Thoracic aorta (tissue), 2 donors: Measurements from ENCODE around the gene NIPA2. TPM values are rescaled to one million over a fixed set of nuclear protein-coding genes. Genes with fewer than 3 reads are reported as not detected.

Experiments used
- ATAC-seq: fragments of 150-250 bp; one replicate; pipeline ENCODE4 v1.8.0; 2017; ENCODE audit warnings: low read depth; ENCODE audit not compliant: insufficient number of reproducible peaks, low FRiP score
- DNase-seq: peaks from one replicate; pipeline ENCODE4 v3.0.0-alpha.2; 2020; ENCODE audit warnings: low spot score
- H3K27ac ChIP-seq, 2 donors: fragments of 200-600 bp; sonication (generic); 1 replicate in 1 of 2; 2 replicates in 1 of 2; pipeline ENCODE4 v1.5.1; 2016; ENCODE audit warnings: mild to moderate bottlenecking in 2 of 2, moderate library complexity in 2 of 2
- H3K27me3 ChIP-seq: fragments of 200-600 bp; sonication (generic); replicated peaks from 2 replicates; pipeline ENCODE4 v1.6.0; 2016; ENCODE audit warnings: mild to moderate bottlenecking; ENCODE audit not compliant: insufficient read depth
- H3K36me3 ChIP-seq: fragments of 200-600 bp; sonication (generic); one replicate; pipeline ENCODE4 v1.5.1; 2016
- H3K4me1 ChIP-seq, 2 donors: fragments of 200-600 bp; sonication (generic); 1 replicate in 1 of 2; 2 replicates in 1 of 2; pipeline versions ENCODE4 v1.5.1 to v1.6.0; 2016; ENCODE audit warnings: low read depth in 2 of 2, mild to moderate bottlenecking in 1 of 2; ENCODE audit not compliant: control insufficient read depth in 1 of 2
- H3K4me3 ChIP-seq: fragments of 200-600 bp; sonication (generic); 2 replicates; pipeline ENCODE4 v1.5.1; 2016; ENCODE audit warnings: mild to moderate bottlenecking
- H3K9me3 ChIP-seq: fragments of 200-600 bp; sonication (generic); 2 replicates; pipeline ENCODE4 v1.5.1; 2016
- total RNA-seq, 2 donors: library from RNA; depleted of rRNA; stranded (reverse); fragments of >200 nt; gene quantifications; one replicate each; pipeline versions ENCODE4 v1.1.0 to v1.2.3, GENCODE V29; 2016
- TF ChIP-seq, protein P1 (sequence below): fragments of 200-600 bp; sonication (generic); IDR thresholded peaks from one replicate; pipeline ENCODE4 v1.5.1; 2019; ENCODE audit warnings: antibody characterized with exemption

Gene NIPA2
- total RNA-seq, 2 donors from 2014 or later, result 40.5 to 42.1 TPM

DNA sequence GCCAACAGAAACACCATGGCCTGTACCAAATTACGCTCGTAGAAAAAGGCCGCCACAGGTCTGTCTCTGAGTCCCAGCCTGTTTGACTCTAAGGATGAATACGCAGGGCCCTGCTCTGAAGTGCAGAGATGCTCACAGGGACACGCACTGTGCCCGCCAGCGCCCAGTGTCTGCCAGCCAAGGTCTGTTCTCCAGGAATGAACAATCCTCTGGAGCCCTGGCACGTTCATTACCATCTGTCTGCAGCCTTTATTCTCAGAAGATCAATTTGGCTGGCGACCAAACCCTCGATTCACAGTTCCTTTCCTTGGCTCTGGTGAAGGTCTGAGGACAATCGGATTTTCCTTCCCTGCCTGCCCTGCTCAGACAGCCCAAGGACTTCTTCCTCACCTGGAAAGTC is 66.3 kb downstream of the NIPA2 start:
- Histone ChIP-seq H3K36me3 (peaks cover 73% of the 10 kb centered on the region), H3K4me1 (no peaks in the 10 kb centered on the region), H3K4me3 (no peak overlapping the region), H3K9me3 (no peaks in the 10 kb centered on the region), H3K27me3 (no peaks in the 10 kb centered on the region), H3K27ac (no peak overlapping the region)
- ATAC-seq (no peak), DNase-seq (no peak)
- TF ChIP-seq, protein P1, sequence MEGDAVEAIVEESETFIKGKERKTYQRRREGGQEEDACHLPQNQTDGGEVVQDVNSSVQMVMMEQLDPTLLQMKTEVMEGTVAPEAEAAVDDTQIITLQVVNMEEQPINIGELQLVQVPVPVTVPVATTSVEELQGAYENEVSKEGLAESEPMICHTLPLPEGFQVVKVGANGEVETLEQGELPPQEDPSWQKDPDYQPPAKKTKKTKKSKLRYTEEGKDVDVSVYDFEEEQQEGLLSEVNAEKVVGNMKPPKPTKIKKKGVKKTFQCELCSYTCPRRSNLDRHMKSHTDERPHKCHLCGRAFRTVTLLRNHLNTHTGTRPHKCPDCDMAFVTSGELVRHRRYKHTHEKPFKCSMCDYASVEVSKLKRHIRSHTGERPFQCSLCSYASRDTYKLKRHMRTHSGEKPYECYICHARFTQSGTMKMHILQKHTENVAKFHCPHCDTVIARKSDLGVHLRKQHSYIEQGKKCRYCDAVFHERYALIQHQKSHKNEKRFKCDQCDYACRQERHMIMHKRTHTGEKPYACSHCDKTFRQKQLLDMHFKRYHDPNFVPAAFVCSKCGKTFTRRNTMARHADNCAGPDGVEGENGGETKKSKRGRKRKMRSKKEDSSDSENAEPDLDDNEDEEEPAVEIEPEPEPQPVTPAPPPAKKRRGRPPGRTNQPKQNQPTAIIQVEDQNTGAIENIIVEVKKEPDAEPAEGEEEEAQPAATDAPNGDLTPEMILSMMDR, result no peak

DNA sequence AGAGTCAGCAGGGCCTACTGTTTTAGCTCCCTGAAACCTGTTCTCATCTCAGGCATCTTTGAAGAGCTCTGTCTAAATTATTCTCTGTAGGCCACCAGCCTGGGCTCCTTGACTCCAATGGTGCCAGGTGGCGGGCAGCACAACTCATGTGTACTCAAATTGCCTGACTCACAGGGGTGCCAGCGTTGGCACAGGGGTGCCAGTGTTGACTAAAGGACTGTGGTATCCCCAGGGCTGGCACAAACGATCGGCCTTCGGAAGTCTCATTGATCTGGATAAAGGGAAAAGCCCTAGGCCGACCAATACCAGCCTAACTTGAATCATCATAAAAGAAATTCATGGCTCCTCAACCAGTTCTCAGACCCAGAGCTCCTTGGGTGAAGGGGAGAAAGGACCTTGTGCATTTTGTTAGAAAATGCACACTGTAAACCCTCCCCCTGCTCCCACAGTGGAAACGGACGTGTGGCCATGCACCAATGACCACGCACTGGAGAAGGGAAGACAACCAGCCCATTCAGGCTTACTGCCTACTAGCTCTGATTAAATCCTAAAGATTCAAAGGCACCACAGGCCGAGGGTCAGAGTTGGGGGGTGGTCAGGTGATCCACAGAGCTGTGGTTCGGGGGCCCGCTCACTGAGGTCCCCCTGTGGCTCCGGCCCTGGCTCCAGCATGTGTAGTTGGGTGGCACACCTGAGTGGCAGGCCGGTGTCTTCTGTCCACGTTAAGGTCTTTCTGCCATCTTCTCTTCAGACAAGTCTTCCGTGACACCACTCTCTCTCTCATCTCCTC is 68.9 kb downstream of the NIPA2 start:
- H3K4me1 ChIP-seq, result no peaks in the 10 kb centered on the region
- H3K9me3 ChIP-seq, result no peaks in the 10 kb centered on the region
- peaks cover 77% of the 10 kb centered on the region for H3K36me3 ChIP-seq
- ATAC-seq (no peak), DNase-seq (no peak)
- H3K4me3 ChIP-seq, result no peak overlapping the region
- no peaks in the 10 kb centered on the region for H3K27me3 ChIP-seq
- TF ChIP-seq, protein P1, result no peak
- H3K27ac ChIP-seq, result no peak overlapping the region

DNA sequence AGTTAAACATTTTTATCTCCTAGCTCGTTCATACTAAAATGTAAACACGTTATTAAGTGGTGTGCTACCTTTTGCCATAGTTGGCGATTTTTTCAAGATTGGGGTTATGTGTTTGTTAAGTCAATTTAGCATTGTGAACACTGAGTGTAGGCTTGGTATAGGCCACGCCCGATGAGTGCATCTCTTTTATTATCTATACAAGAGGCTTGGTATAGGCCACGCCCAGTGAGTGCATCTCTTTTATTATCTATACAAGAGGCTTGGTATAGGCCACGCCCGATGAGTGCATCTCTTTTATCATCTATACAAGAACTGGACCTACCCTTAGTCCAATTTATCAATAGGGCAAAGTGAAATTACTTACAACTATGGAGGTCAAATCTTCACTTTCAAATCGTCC is 70.4 kb downstream of the NIPA2 start:
- no peak overlapping the region for H3K4me3 ChIP-seq
- TF ChIP-seq, protein P1, result no peak
- H3K4me1 ChIP-seq, result no peaks in the 10 kb centered on the region
- no peak overlapping the region for H3K27ac ChIP-seq
- H3K9me3 ChIP-seq, result no peaks in the 10 kb centered on the region
- no peaks in the 10 kb centered on the region for H3K27me3 ChIP-seq
- no peak for ATAC-seq
- no peak for DNase-seq
- H3K36me3 ChIP-seq, result peaks cover 66% of the 10 kb centered on the region

DNA sequence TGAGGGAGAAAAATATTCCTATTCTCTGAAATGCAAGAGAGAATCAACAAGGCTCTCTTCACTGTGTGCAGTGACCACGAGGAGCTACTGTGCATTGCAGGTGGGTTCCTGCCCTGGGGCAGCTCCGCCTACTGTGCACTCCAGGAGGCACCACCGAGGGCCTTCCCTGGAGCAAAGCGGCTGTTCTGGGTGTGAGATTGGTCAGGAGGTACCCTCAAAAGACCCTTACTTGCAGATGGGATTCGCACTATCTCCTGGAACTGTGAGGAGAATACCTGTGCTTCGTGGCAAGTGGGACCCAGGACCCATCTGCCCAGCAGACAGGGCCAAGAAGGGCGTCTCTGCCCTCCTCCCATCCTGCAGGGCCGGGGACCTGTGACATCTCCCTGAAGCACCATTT is 72.8 kb downstream of the NIPA2 start:
- Histone ChIP-seq H3K27me3 (no peaks in the 10 kb centered on the region), H3K36me3 (peaks cover 80% of the 10 kb centered on the region), H3K4me1 (no peaks in the 10 kb centered on the region), H3K27ac (no peak overlapping the region), H3K9me3 (no peaks in the 10 kb centered on the region), H3K4me3 (no peak overlapping the region)
- ATAC-seq (no peak), DNase-seq (no peak)
- TF ChIP-seq, protein P1, result no peak

DNA sequence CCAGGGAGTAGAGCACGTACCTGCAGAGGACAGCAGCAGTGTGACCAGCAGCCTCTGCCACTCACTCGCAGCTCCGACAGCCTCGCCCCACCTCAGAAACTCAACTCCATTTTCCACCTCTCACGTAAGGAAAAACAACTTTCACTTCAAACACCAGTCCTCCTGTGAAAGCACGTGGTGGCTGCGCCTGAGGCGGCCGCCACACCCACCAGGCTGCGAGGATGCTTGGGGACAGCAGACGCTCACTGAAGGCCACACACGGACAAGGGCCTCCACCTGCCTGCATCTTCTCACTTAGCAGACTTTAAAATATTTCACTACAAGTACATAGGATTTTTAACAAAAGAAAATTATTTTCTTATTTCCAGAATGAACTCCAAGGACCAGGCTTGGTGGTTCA is 73.8 kb downstream of the NIPA2 start:
- H3K9me3 ChIP-seq, result no peaks in the 10 kb centered on the region
- no peak overlapping the region for H3K4me3 ChIP-seq
- no peak overlapping the region for H3K27ac ChIP-seq
- ATAC-seq, result no peak
- no peak for DNase-seq
- H3K4me1 ChIP-seq, result no peaks in the 10 kb centered on the region
- TF ChIP-seq, protein P1, result no peak
- no peaks in the 10 kb centered on the region for H3K27me3 ChIP-seq
- peaks cover 82% of the 10 kb centered on the region for H3K36me3 ChIP-seq
